ENCODE results near the gene RBFOX2. TPM values are rescaled to one million over a fixed set of nuclear protein-coding genes. Genes with fewer than 3 reads are reported as not detected.
A peak's percentile ranks its signal among the peaks of the same experiment; 100 is the strongest.

Gene RBFOX2
- polyA plus RNA-seq, 4 donors = 113 to 208 (median 133) TPM

GRCh38 chr22:35952576-35952975 lies 76.0 kb downstream of the RBFOX2 start:
- no peak for DNase-seq (ENCODE audit: low read depth in 4 of 4, low spot score in 3 of 4)

GRCh38 chr22:35950262-35950661 lies 78.4 kb downstream of the RBFOX2 start:
- no peak for DNase-seq (ENCODE audit: low read depth in 4 of 4, low spot score in 3 of 4)

GRCh38 chr22:35949243-35949642 lies 79.4 kb downstream of the RBFOX2 start:
- DNase-seq (ENCODE audit: low read depth in 4 of 4, low spot score in 3 of 4) = no peak

GRCh38 chr22:35947794-35948425 lies 80.7 kb downstream of the RBFOX2 start:
- no peak for DNase-seq (ENCODE audit: low read depth in 4 of 4, low spot score in 3 of 4)

GRCh38 chr22:35944458-35944857 lies 84.2 kb downstream of the RBFOX2 start:
- no peak for DNase-seq (ENCODE audit: low read depth in 4 of 4, low spot score in 3 of 4)

- DNase-seq (ENCODE audit: low read depth in 4 of 4, low spot score in 3 of 4) = no peak
Observed at GRCh38 chr22:35940166-35940565, 88.5 kb downstream of the RBFOX2 start.

GRCh38 chr22:35938226-35938625 lies 90.4 kb downstream of the RBFOX2 start:
- DNase-seq (ENCODE audit: low read depth in 4 of 4, low spot score in 3 of 4) = no peak

- DNase-seq (ENCODE audit: low read depth in 4 of 4, low spot score in 3 of 4) = peak in 3 of 4 donors; percentile 43 to 58 (median 51)
Observed at GRCh38 chr22:35930933-35931332, 97.7 kb downstream of the RBFOX2 start.

GRCh38 chr22:35928285-35928798 lies 100.3 kb downstream of the RBFOX2 start:
- no peak for DNase-seq (ENCODE audit: low read depth in 4 of 4, low spot score in 3 of 4)

- DNase-seq (ENCODE audit: low read depth in 4 of 4, low spot score in 3 of 4) = no peak
Observed at GRCh38 chr22:35923026-35923425, 105.6 kb downstream of the RBFOX2 start.

GRCh38 chr22:35921777-35922176 lies 106.8 kb downstream of the RBFOX2 start:
- DNase-seq (ENCODE audit: low read depth in 4 of 4, low spot score in 3 of 4) = peak in 1 of 4 donors; percentile 39

GRCh38 chr22:35921044-35921443 lies 107.6 kb downstream of the RBFOX2 start:
- no peak for DNase-seq (ENCODE audit: low read depth in 4 of 4, low spot score in 3 of 4)

GRCh38 chr22:35919002-35919542 lies 109.6 kb downstream of the RBFOX2 start:
- no peak for DNase-seq (ENCODE audit: low read depth in 4 of 4, low spot score in 3 of 4)

GRCh38 chr22:35918456-35918855 lies 110.2 kb downstream of the RBFOX2 start:
- no peak for DNase-seq (ENCODE audit: low read depth in 4 of 4, low spot score in 3 of 4)

GRCh38 chr22:35917651-35918050 lies 111.0 kb downstream of the RBFOX2 start:
- DNase-seq (ENCODE audit: low read depth in 4 of 4, low spot score in 3 of 4) = no peak

GRCh38 chr22:35915477-35916013 lies 113.1 kb downstream of the RBFOX2 start:
- DNase-seq (ENCODE audit: low read depth in 4 of 4, low spot score in 3 of 4) = peak in 1 of 4 donors; percentile 10

GRCh38 chr22:35914665-35915476 lies 113.8 kb downstream of the RBFOX2 start:
- DNase-seq (ENCODE audit: low read depth in 4 of 4, low spot score in 3 of 4) = peak; percentile 87 to 95 (median 88)

GRCh38 chr22:35914357-35914664 lies 114.3 kb downstream of the RBFOX2 start:
- DNase-seq (ENCODE audit: low read depth in 4 of 4, low spot score in 3 of 4) = no peak

- DNase-seq (ENCODE audit: low read depth in 4 of 4, low spot score in 3 of 4) = no peak
Observed at GRCh38 chr22:35913925-35914324, 114.7 kb downstream of the RBFOX2 start.

GRCh38 chr22:35912658-35913057 lies 116.0 kb downstream of the RBFOX2 start:
- no peak for DNase-seq (ENCODE audit: low read depth in 4 of 4, low spot score in 3 of 4)

- no peak for DNase-seq (ENCODE audit: low read depth in 4 of 4, low spot score in 3 of 4)
Observed at GRCh38 chr22:35911877-35912276, 116.7 kb downstream of the RBFOX2 start.
